Measurements from ENCODE around the gene C2CD4C. TPM values are rescaled to one million over a fixed set of nuclear protein-coding genes. Genes with fewer than 3 reads are reported as not detected.
"Not testable (repeated sequence)": the region's sequence is repeated elsewhere in the genome, so short reads cannot be mapped to it uniquely, and the experiment has no call there.

The C2CD4C gene
- total RNA-seq, 1 donor from 2014 or later, result 7.5 TPM

DNA sequence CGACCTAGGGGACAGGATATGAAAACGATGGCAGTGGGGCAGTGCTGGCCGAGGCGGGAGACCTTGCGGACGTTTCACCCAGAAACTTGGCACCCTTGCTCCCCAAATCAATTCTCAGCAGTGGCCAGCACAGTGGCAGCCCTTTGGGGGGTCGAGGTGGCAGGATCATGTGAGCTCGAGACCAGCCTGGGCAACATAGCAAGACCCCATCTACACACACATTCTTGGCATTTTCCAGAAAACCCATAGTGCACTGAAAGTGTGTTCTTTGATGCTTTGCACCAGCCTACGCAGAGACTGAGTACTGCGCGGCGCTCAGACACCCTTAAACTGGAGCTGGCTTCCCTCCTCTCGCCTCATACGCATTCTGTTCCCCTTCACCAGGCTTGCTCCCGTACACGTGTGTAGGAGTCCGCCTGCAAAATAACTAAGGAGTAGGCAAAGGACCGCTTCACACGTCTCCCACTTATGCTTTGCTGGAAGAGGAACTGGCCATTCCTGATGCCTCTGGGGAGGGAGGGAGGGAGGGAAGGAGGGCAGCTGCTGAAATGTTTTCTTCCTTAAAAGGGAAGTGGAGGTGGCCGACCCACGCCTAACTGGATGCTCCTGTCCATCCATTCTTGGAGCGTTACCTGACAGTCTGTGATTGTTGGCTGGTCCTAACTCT, 40.9 kb downstream of the C2CD4C start:
- no peak for DNase-seq (ENCODE audit: low read depth in 2 of 2)

- no peak for DNase-seq (ENCODE audit: low read depth in 2 of 2)
Measured at GRCh38 chr19:367561-367960, 41.4 kb downstream of the C2CD4C start.

- DNase-seq (ENCODE audit: low read depth in 2 of 2), result no peak
Measured at GRCh38 chr19:366951-367350, 42.0 kb downstream of the C2CD4C start.

GRCh38 chr19:366205-366783, 42.7 kb downstream of the C2CD4C start:
- no peak for DNase-seq (ENCODE audit: low read depth in 2 of 2)

DNA sequence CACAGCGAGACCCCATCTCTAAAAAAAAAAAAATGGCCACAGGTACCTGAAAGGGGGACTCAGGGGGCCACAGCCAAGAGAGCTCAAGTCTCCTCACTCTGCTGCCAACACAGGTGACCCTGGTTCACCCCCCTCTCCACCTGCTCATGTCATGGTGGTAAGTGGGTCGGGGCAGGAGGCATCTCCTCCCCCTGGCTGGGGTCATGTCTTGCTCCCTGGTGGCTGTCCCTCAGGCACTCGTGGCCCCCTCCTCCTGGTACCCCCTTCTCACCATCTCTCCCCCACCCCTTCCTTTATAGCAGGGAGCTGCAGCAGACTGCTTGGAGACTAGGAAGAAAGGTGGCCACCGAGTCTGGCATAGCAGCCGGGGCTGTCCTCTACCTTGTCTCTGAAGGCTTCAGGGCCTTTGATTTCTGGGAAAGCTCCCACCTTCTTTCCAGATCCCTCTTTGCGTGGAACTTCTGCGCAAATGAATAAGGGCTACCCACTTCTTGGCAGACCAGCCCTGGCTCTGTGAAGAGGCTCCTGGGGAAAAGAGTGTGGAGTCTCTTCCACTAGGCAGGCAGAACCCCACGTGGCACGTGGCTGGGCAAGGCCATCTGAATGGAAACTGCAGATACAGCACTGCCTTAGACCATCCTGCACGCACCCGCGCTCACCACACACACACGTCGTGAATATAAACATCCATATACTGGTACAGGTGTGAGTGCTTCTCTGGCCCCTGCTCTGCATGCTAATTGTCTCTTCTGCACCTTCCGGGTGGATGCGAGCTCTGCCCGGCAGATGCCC, 44.3 kb downstream of the C2CD4C start:
- no peak for DNase-seq (ENCODE audit: low read depth in 2 of 2)

DNA sequence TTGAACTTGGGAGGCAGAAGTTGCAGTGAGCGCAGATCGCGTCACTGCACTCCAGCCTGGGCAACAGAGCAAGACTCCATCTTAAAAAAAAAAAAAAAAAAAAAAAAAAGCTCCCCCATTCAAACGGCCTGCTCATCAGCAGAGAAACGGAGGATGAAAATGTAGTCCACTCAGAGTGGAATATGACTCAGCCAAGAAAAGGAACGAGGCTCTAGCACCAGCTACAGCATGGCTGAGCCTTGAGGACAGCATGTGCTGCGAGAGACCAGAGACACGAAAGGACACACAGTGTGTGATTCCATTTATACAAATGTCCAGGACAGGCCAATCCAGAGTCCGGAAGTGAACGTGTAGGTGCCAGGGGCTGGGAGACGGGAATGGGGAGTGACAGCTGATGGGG, 46.3 kb downstream of the C2CD4C start:
- no peak for DNase-seq (ENCODE audit: low read depth in 2 of 2)

GRCh38 chr19:362154-362553, 46.8 kb downstream of the C2CD4C start:
- no peak for DNase-seq (ENCODE audit: low read depth in 2 of 2)

GRCh38 chr19:359653-359925, 49.4 kb downstream of the C2CD4C start:
- DNase-seq (ENCODE audit: low read depth in 2 of 2), result no peak

GRCh38 chr19:355536-355935, 53.4 kb downstream of the C2CD4C start:
- DNase-seq (ENCODE audit: low read depth in 2 of 2), result not testable (repeated sequence)

Other genes starting within 250 kb of the C2CD4C start
- gene PLPP2, start 117.7 kb downstream of the C2CD4C start, total RNA-seq, result 31.6 and 36.1 TPM in 2 replicates
- 6.5 and 6.9 TPM in 2 replicates for gene MIER2, start 64.4 kb downstream of the C2CD4C start, total RNA-seq
- 4.4 and 28.4 TPM in 2 replicates for gene SHC2, start 51.9 kb upstream of the C2CD4C start, total RNA-seq
- gene MADCAM1, start 87.3 kb upstream of the C2CD4C start, total RNA-seq, result under 0.01 TPM in 1 of 2 replicates, not detected in the other
- 26.4 and 29.4 TPM in 2 replicates for gene TPGS1, start 98.3 kb upstream of the C2CD4C start, total RNA-seq
- 74.3 and 89.3 TPM in 2 replicates for gene CDC34, start 122.6 kb upstream of the C2CD4C start, total RNA-seq
- not detected in 2 replicates for gene GZMM, start 134.9 kb upstream of the C2CD4C start, total RNA-seq
- gene BSG, start 163.4 kb upstream of the C2CD4C start, total RNA-seq, result 184 and 198 TPM in 2 replicates
- 0.40 and 0.44 TPM in 2 replicates for gene HCN2, start 180.7 kb upstream of the C2CD4C start, total RNA-seq
- gene POLRMT, start 224.4 kb upstream of the C2CD4C start, total RNA-seq, result 14.4 and 18.8 TPM in 2 replicates
- gene FGF22, start 230.7 kb upstream of the C2CD4C start, total RNA-seq, result not detected in 2 replicates

All from lung microvascular endothelial cell (primary cell).